ENCODE results near the gene CARD8. TPM values are rescaled to one million over a fixed set of nuclear protein-coding genes. Genes with fewer than 3 reads are reported as not detected.

Gene CARD8
- total and polyA plus RNA-seq, 2 of the 8 experiments (the other 6 are each of a cell fraction or from before 2014, with no cell fraction given): 8.9 to 24.4 TPM

DNA sequence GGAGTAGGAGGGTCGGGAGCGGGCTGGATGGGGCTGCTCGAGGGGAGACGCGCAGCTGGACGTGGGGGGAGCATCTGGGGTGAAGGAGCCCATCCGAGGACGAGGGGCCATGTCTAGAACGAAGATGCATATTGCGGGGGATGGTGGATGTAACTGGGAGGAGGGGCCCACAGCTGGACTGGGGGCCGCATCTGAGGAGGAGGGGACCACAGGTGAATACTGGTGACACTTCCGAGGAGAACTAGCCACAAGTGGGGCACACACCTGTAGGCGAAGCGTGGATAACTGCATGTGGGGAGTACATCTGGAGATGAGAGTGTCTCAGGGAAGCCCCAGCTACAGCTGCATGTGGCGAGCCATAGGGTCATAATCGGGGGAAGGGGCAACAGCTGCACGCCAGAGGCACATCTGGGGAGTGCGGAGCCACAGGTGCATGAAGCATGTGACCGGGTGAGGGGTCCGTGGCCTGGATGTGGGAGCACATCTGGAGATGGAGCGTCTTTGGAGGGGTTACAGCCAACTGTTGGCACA lies 84.8 kb downstream of the CARD8 start:
- Histone ChIP-seq H2BK15ac (ENCODE audit: low read length) (no peak overlapping the region), H2BK5ac (ENCODE audit: low read depth, low read length) (peak overlapping the region; percentile 72), H4K5ac (ENCODE audit: insufficient read length, low read depth, low read length) (peak overlapping the region; percentile 59), H3K23me2 (ENCODE audit: low read depth, low read length) (peaks cover 11% of the 10 kb centered on the region), H2BK20ac (ENCODE audit: low read length) (no peak overlapping the region), H4K20me1 (replicated peaks in 1 of 2; ENCODE audit: control insufficient read depth in 1 of 2, insufficient read depth in 2 of 2, low read length in 2 of 2) (peaks cover 2 to 7% of the 10 kb centered on the region in 2 experiments), H3K9me3 (ENCODE audit: insufficient read depth in 2 of 2, low read depth in 1 of 2, low read length in 1 of 2) (no peaks in the 10 kb centered on the region), H3K27ac (ENCODE audit: low read depth, low read length) (peak overlapping the region; percentile 98), H3K4me2 (ENCODE audit: insufficient read depth in 1 of 2, low read depth in 2 of 2, low read length in 2 of 2) (peak overlapping the region; percentile 94 to 96), H3K14ac (ENCODE audit: insufficient read length) (no peak overlapping the region), H3K18ac (ENCODE audit: extremely low read depth, low read length) (no peak overlapping the region), H3K9ac (replicated peaks in 1 of 4; ENCODE audit: extremely low read depth in 1 of 4, low read depth in 3 of 4, low read length in 3 of 4) (peak overlapping the region; percentile 56 to 89 (median 84)), H3K36me3 (ENCODE audit: control insufficient read depth in 2 of 4, insufficient read depth in 4 of 4, low read length in 3 of 4) (peaks cover 2 to 19% (median 16%) of the 10 kb centered on the region in 4 experiments), H3K79me2 (ENCODE audit: control insufficient read depth in 1 of 2, insufficient read depth in 2 of 2, low read length in 2 of 2) (peaks cover 6 to 40% of the 10 kb centered on the region in 2 experiments), H2BK12ac (ENCODE audit: low read depth, low read length) (no peak overlapping the region), H3K79me1 (ENCODE audit: low read depth, low read length) (peaks cover 6% of the 10 kb centered on the region; the same call in 1 of the 2 replicates), H3K4me1 (replicated peaks in 1 of 4; ENCODE audit: control insufficient read depth in 3 of 4, insufficient read depth in 4 of 4, low read length in 3 of 4) (peaks cover 0 to 13% (median 6%) of the 10 kb centered on the region in 4 experiments; a peak in 6 of 7 replicates), H2BK120ac (replicated peaks; ENCODE audit: low read depth, low read length) (no peak overlapping the region), H3K27me3 (replicated peaks in 1 of 4; ENCODE audit: control insufficient read depth in 3 of 4, extremely low read depth in 1 of 4, insufficient read depth in 3 of 4, low read length in 3 of 4) (no peaks in the 10 kb centered on the region), H2AFZ (ENCODE audit: low read length) (no peak overlapping the region; the same call in 1 of the 2 replicates), H2AK5ac (ENCODE audit: low read depth, low read length) (no peak overlapping the region), H4K91ac (replicated peaks; ENCODE audit: insufficient read length, low read length) (peak overlapping the region; percentile 68), H4K8ac (ENCODE audit: extremely low read depth, insufficient read depth, low read length) (peak overlapping the region; percentile 77; the same call in 1 of the 2 replicates), H3K4me3 (ENCODE audit: extremely low read depth in 1 of 4, insufficient read depth in 2 of 4, low read depth in 3 of 4, low read length in 4 of 4) (peak overlapping the region; percentile 93 to 99 (median 98)), H3K56ac (replicated peaks; ENCODE audit: insufficient read length, low read depth, low read length) (peak overlapping the region; percentile 42), H3K4ac (replicated peaks; ENCODE audit: insufficient read length, low read depth, low read length) (peak overlapping the region; percentile 29), H3K23ac (ENCODE audit: insufficient read length) (no peak overlapping the region)
- no peak for DNase-seq (ENCODE audit: low read depth in 1 of 2, low spot score in 2 of 2)
- FAIRE-seq: no peak
- WGBS, 2 experiments (ENCODE audit: extremely low coverage in 1 of 2, insufficient coverage in 1 of 2, insufficient read length in 1 of 2, insufficient replicate concordance in 2 of 2, low coverage in 1 of 2, low lambda C conversion rate in 2 of 2, missing lambda C conversion rate in 1 of 2): 4% methylated on average over 14 of the region's 21 CpGs; no CpG with 5 or more reads in 1 of the 2 experiments
- ChIA-PET POLR2A (ENCODE audit: partially characterized antibody) (interaction anchor here (0.6 to 1.7 kb wide), 13 partner anchors 8 to 142 kb away, joined by 3 to 7 read pairs (median 3); no protein-coding TSS in a partner anchor), CTCF (ENCODE audit: partially characterized antibody) (interaction anchor here (0.9 to 2.1 kb wide), 6 partner anchors 18 to 144 kb away, joined by 3 to 9 read pairs (median 5); no protein-coding TSS in a partner anchor)
- peak; percentile 2; the same call in 1 of the 2 replicates for TF ChIP-seq TAF1 (IDR thresholded peaks at IDR 0.05; ENCODE audit: low read depth, low read length)
- TF ChIP-seq TBP (IDR thresholded peaks at IDR 0.05; ENCODE audit: low read depth, low read length): no peak
- TF ChIP-seq CTBP2 (IDR thresholded peaks at IDR 0.05; ENCODE audit: borderline replicate concordance, insufficient read depth, insufficient read length, low read length): no peak
- no peak for TF ChIP-seq SRF (IDR thresholded peaks at IDR 0.05; ENCODE audit: low read depth, low read length)
- TF ChIP-seq SP4 (IDR thresholded peaks at IDR 0.05; ENCODE audit: low read length): no peak
- no peak for TF ChIP-seq JUN (IDR thresholded peaks at IDR 0.05; ENCODE audit: low read depth, low read length)
- TF ChIP-seq ASH2L (IDR thresholded peaks at IDR 0.05; ENCODE audit: low read length): no peak
- no peak for TF ChIP-seq YY1 (IDR thresholded peaks at IDR 0.05; ENCODE audit: low read depth, low read length)
- TF ChIP-seq SUZ12 (IDR thresholded peaks at IDR 0.05; ENCODE audit: low read length): no peak
- no peak for TF ChIP-seq GTF2F1 (IDR thresholded peaks at IDR 0.05; ENCODE audit: borderline replicate concordance, low read depth, low read length)
- no peak for TF ChIP-seq NANOG (IDR thresholded peaks at IDR 0.05; ENCODE audit: insufficient read depth, low read depth, low read length, poor library complexity, severe bottlenecking)
- TF ChIP-seq, protein P1, sequence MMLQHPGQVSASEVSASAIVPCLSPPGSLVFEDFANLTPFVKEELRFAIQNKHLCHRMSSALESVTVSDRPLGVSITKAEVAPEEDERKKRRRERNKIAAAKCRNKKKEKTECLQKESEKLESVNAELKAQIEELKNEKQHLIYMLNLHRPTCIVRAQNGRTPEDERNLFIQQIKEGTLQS (IDR thresholded peaks at IDR 0.05; ENCODE audit: insufficient read depth, low read depth, low read length): no peak

Measured in H1 (cell line).